ENCODE measurements around the gene PCDHA1. TPM values are rescaled to one million over a fixed set of nuclear protein-coding genes. Genes with fewer than 3 reads are reported as not detected.
"Not testable (repeated sequence)": the region's sequence is repeated elsewhere in the genome, so short reads cannot be mapped to it uniquely, and the experiment has no call there.

Gene PCDHA1
- total RNA-seq, 4 donors from 2014 or later: not detected

DNA sequence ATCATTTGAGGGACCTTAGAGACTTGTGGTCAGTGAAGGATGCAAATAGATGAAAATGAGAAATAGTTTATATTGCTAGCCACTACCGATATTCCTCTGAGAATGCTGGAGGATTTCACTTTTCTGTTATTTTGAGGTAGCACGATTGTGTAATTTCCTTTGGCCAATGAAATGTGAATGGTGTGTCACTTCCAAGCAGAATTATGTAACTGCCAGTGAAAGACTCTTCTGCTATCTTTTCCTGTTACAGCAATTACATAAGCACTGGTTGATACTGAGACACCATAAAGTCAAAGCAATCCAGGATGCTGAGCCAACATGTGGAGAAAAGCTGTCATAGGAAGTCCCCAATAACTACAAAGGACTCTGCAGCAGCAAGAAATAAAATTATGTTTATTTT is 5.1 kb downstream of the PCDHA1 start:
- peaks cover 0 to 80% (median 6%) of the 10 kb centered on the region in 4 donors for H3K27me3 ChIP-seq
- no peak overlapping the region for H3K4me3 ChIP-seq
- TF ChIP-seq EP300 (IDR thresholded peaks at IDR 0.05) (no peak), POLR2AphosphoS5 (IDR thresholded peaks at IDR 0.05) (no peak), POLR2A (IDR thresholded peaks at IDR 0.05; ENCODE audit: low read depth) (no peak), CTCF (IDR thresholded peaks at IDR 0.05) (no peak)
- H3K4me1 ChIP-seq: no peaks in the 10 kb centered on the region
- peaks cover 0 to 86% (median 70%) of the 10 kb centered on the region in 4 donors for H3K9me3 ChIP-seq
- 37% methylated on average over 2 of the region's 2 CpGs for WGBS
- H3K27ac ChIP-seq (replicated peaks in 1 of 4): no peak overlapping the region
- intact Hi-C loops (cut with DNase I): no loop called here
- DNase-seq (ENCODE audit: extremely low spot score): no peak
- H3K36me3 ChIP-seq: no peaks in the 10 kb centered on the region

GRCh38 chr5:140794595-140795258 is 8.8 kb downstream of the PCDHA1 start, which contains the start of gene PCDHA2:
Gene PCDHA2, plus strand, starts transcription at chr5:140794852.
- peaks cover 0 to 60% (median 0%) of the 10 kb centered on the region in 4 donors for H3K27me3 ChIP-seq
- intact Hi-C loops (cut with DNase I): no loop called here
- WGBS: 25% methylated on average over 19 of the region's 27 CpGs
- peak within 1 kb of the TSS in 3 of 4 donors; percentile 29 to 38 (median 37) for H3K4me3 ChIP-seq
- H3K9me3 ChIP-seq: peaks cover 0 to 64% (median 47%) of the 10 kb centered on the region in 4 donors
- no peak for DNase-seq (ENCODE audit: extremely low spot score)
- H3K4me1 ChIP-seq: no peaks in the 10 kb centered on the region
- TF ChIP-seq CTCF (IDR thresholded peaks at IDR 0.05): peak in 1 of 3 experiments; percentile 8
- no peak for TF ChIP-seq EP300 (IDR thresholded peaks at IDR 0.05)
- H3K36me3 ChIP-seq: no peaks in the 10 kb centered on the region
- H3K27ac ChIP-seq (replicated peaks in 1 of 4): no peak within 1 kb of the TSS

GRCh38 chr5:140795259-140795641 is 9.3 kb downstream of the PCDHA1 start:
- Histone ChIP-seq H3K9me3 (peaks cover 0 to 61% (median 46%) of the 10 kb centered on the region in 4 donors), H3K36me3 (no peaks in the 10 kb centered on the region), H3K27me3 (peaks cover 0 to 59% (median 0%) of the 10 kb centered on the region in 4 donors), H3K4me3 (peak overlapping the region in 3 of 4 donors; percentile 29 to 38 (median 37)), H3K27ac (replicated peaks in 1 of 4) (no peak overlapping the region), H3K4me1 (no peaks in the 10 kb centered on the region)
- TF ChIP-seq EP300 (IDR thresholded peaks at IDR 0.05) (no peak), CTCF (IDR thresholded peaks at IDR 0.05) (no peak), POLR2AphosphoS5 (IDR thresholded peaks at IDR 0.05) (no peak)
- DNase-seq (ENCODE audit: extremely low spot score): no peak
- intact Hi-C loops (cut with DNase I): no loop called here
- WGBS: 19% methylated on average over 15 of the region's 15 CpGs

- Histone ChIP-seq H3K27me3 (peaks cover 0 to 66% (median 0%) of the 10 kb centered on the region in 4 donors), H3K9me3 (peaks cover 0 to 65% (median 49%) of the 10 kb centered on the region in 4 donors)
- DNase-seq (ENCODE audit: extremely low spot score); H3K4me3 ChIP-seq; H3K27ac ChIP-seq (replicated peaks in 1 of 4); intact Hi-C loops (cut with DNase I); H3K36me3 ChIP-seq; H3K4me1 ChIP-seq: not testable (repeated sequence)
- WGBS: 68% methylated on average over 37 of the region's 72 CpGs
Measured at GRCh38 chr5:140796072-140796717, 10.3 kb downstream of the PCDHA1 start.

DNA sequence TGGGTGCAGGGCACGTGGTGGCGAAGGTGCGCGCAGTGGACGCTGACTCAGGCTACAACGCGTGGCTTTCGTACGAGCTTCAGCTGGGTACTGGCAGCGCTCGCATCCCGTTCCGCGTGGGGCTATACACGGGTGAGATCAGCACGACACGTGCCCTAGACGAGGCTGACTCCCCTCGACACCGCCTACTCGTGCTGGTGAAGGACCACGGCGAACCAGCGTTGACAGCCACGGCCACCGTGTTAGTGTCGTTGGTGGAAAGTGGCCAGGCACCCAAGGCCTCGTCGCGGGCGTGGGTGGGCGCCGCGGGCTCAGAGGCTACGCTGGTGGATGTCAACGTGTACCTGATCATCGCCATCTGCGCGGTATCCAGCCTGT is 10.8 kb downstream of the PCDHA1 start:
- H3K4me3 ChIP-seq: no peak overlapping the region
- no peaks in the 10 kb centered on the region for H3K36me3 ChIP-seq
- peaks cover 0 to 69% (median 0%) of the 10 kb centered on the region in 4 donors for H3K27me3 ChIP-seq
- peaks cover 0 to 67% (median 54%) of the 10 kb centered on the region in 4 donors for H3K9me3 ChIP-seq
- 73% methylated on average over 3 of the region's 39 CpGs for WGBS
- no peak for DNase-seq (ENCODE audit: extremely low spot score)
- H3K27ac ChIP-seq (replicated peaks in 1 of 4): no peak overlapping the region
- intact Hi-C loops (cut with DNase I): no loop called here
- no peaks in the 10 kb centered on the region for H3K4me1 ChIP-seq
- no peak for TF ChIP-seq CTCF (IDR thresholded peaks at IDR 0.05)
- no peak for TF ChIP-seq POLR2AphosphoS5 (IDR thresholded peaks at IDR 0.05)
- TF ChIP-seq EP300 (IDR thresholded peaks at IDR 0.05): no peak
- no peak for TF ChIP-seq POLR2A (IDR thresholded peaks at IDR 0.05; ENCODE audit: low read depth)
